Measurements from ENCODE around the gene BRIP1.

BRIP1 gene

GRCh38 chr17:61699032-61699431 lies 164.3 kb downstream of the BRIP1 start:
- H3K4me3 ChIP-seq (ENCODE audit: low read depth, low read length): no peak overlapping the region
- no peak for TF ChIP-seq CTCF (conservative IDR thresholded peaks at IDR 0.05; ENCODE audit: low read depth, low read length)
- DNase-seq (ENCODE audit: low read depth): no peak

- TF ChIP-seq CTCF (conservative IDR thresholded peaks at IDR 0.05; ENCODE audit: low read depth, low read length): no peak
- no peak overlapping the region for H3K4me3 ChIP-seq (ENCODE audit: low read depth, low read length)
Observed at GRCh38 chr17:61698244-61698643, 165.1 kb downstream of the BRIP1 start.

GRCh38 chr17:61695779-61696337 lies 167.5 kb downstream of the BRIP1 start:
- no peak overlapping the region for H3K4me3 ChIP-seq (ENCODE audit: low read depth, low read length)
- no peak for DNase-seq (ENCODE audit: low read depth)
- no peak for TF ChIP-seq CTCF (conservative IDR thresholded peaks at IDR 0.05; ENCODE audit: low read depth, low read length)

More at GRCh38 chr17:61698244-61698643, 165.1 kb downstream of the BRIP1 start:
- no peak for DNase-seq (ENCODE audit: low read depth)

GRCh38 chr17:61694095-61694494 lies 169.2 kb downstream of the BRIP1 start:
- H3K4me3 ChIP-seq (ENCODE audit: low read depth, low read length): no peak overlapping the region
- TF ChIP-seq CTCF (conservative IDR thresholded peaks at IDR 0.05; ENCODE audit: low read depth, low read length): no peak

GRCh38 chr17:61689610-61690180 lies 173.6 kb downstream of the BRIP1 start:
- no peak overlapping the region for H3K4me3 ChIP-seq (ENCODE audit: low read depth, low read length)
- peak; percentile 11 for DNase-seq (ENCODE audit: low read depth)
- no peak for TF ChIP-seq CTCF (conservative IDR thresholded peaks at IDR 0.05; ENCODE audit: low read depth, low read length)

More at GRCh38 chr17:61694095-61694494, 169.2 kb downstream of the BRIP1 start:
- DNase-seq (ENCODE audit: low read depth): no peak

- DNase-seq (ENCODE audit: low read depth): no peak
- H3K4me3 ChIP-seq (ENCODE audit: low read depth, low read length): no peak overlapping the region
- no peak for TF ChIP-seq CTCF (conservative IDR thresholded peaks at IDR 0.05; ENCODE audit: low read depth, low read length)
Observed at GRCh38 chr17:61687769-61688168, 175.6 kb downstream of the BRIP1 start.

- H3K4me3 ChIP-seq (ENCODE audit: low read depth, low read length): no peak overlapping the region
- no peak for TF ChIP-seq CTCF (conservative IDR thresholded peaks at IDR 0.05; ENCODE audit: low read depth, low read length)
- no peak for DNase-seq (ENCODE audit: low read depth)
Observed at GRCh38 chr17:61686113-61686512, 177.2 kb downstream of the BRIP1 start.

Data from choroid plexus epithelial cell (primary cell).